HepG2 (cell line): Measurements from ENCODE around the gene ZC2HC1B. TPM values are rescaled to one million over a fixed set of nuclear protein-coding genes. Genes with fewer than 3 reads are reported as not detected.

Experiments
- ARHGAP35 ChIP-seq: sonication (generic); formaldehyde crosslinking; IDR thresholded peaks from 2 replicates; pipeline ENCODE4 v1.9.0; 2022; ENCODE audit warnings: mild to moderate bottlenecking, inconsistent platforms, moderate library complexity, missing genetic modification reagents, borderline replicate concordance
- CBX5 ChIP-seq: sonication (generic); formaldehyde crosslinking; IDR thresholded peaks from 2 replicates; pipeline ENCODE4 v1.4.0; 2020; ENCODE audit warnings: missing genetic modification reagents, borderline replicate concordance
- DDIT3 ChIP-seq: sonication (generic); formaldehyde crosslinking; IDR thresholded peaks from 2 replicates; pipeline ENCODE4 v1.4.0; 2020; ENCODE audit warnings: mild to moderate bottlenecking, missing genetic modification reagents
- FOXP1 ChIP-seq, 2 experiments: fragments of 450-650 bp in 1 of 2; IDR thresholded peaks; 2 replicates each; pipeline ENCODE4 v1.6.1; 2017 to 2018; ENCODE audit warnings: antibody characterized with exemption in 1 of 2
- LCORL ChIP-seq, 2 experiments: fragments of 450-650 bp in 1 of 2; sonication (generic) in 1 of 2; formaldehyde crosslinking in 1 of 2; IDR thresholded peaks; 2 replicates each; pipeline versions ENCODE4 v1.5.0 to v1.6.1; 2017 to 2020; ENCODE audit warnings: antibody characterized with exemption in 1 of 2, missing genetic modification reagents in 1 of 2
- NKX3-1 ChIP-seq: sonication (generic); formaldehyde crosslinking; IDR thresholded peaks from 2 replicates; pipeline ENCODE4 v1.5.0; 2020; ENCODE audit warnings: missing genetic modification reagents
- NR2F2 ChIP-seq: IDR thresholded peaks from 2 replicates; pipeline ENCODE4 v1.6.1; 2012; ENCODE audit warnings: low read depth, inconsistent platforms, borderline replicate concordance
- RFXANK ChIP-seq: IDR thresholded peaks from 2 replicates; pipeline ENCODE4 v1.6.1; 2016
- RXRA ChIP-seq: sonication (generic); formaldehyde crosslinking; IDR thresholded peaks from 2 replicates; pipeline ENCODE4 v1.5.1; 2020; ENCODE audit warnings: missing genetic modification reagents
- XRCC5 ChIP-seq: fragments of 200-400 bp; formaldehyde crosslinking; optimal IDR thresholded peaks from 2 replicates; pipeline ENCODE3; 2017; ENCODE audit warnings: mild to moderate bottlenecking, low read length
- ZBED4 ChIP-seq: sonication (generic); formaldehyde crosslinking; IDR thresholded peaks from 2 replicates; pipeline ENCODE4 v1.4.0; 2020; ENCODE audit warnings: missing genetic modification reagents, borderline replicate concordance
- ZBTB1 ChIP-seq: sonication (generic); formaldehyde crosslinking; IDR thresholded peaks from 2 replicates; pipeline ENCODE4 v1.4.0; 2020; ENCODE audit warnings: missing genetic modification reagents, borderline replicate concordance
- ZEB1 ChIP-seq: IDR thresholded peaks from 2 replicates; pipeline ENCODE4 v1.6.1; 2012; ENCODE audit warnings: mild to moderate bottlenecking, low read depth, inconsistent platforms; ENCODE audit not compliant: insufficient replicate concordance
- ZKSCAN5 ChIP-seq: sonication (generic); formaldehyde crosslinking; IDR thresholded peaks from 2 replicates; pipeline ENCODE4 v1.5.1; 2020; ENCODE audit warnings: mild to moderate bottlenecking, missing genetic modification reagents
- ZNF275 ChIP-seq: sonication (generic); formaldehyde crosslinking; IDR thresholded peaks from 2 replicates; pipeline ENCODE4 v1.8.0; 2022; ENCODE audit warnings: missing genetic modification reagents, mild to moderate bottlenecking, inconsistent platforms, borderline replicate concordance
- ZNF33B ChIP-seq: sonication (generic); formaldehyde crosslinking; IDR thresholded peaks from 2 replicates; pipeline ENCODE4 v1.5.1; 2020; ENCODE audit warnings: mild to moderate bottlenecking, missing genetic modification reagents
- ZNF503 ChIP-seq: sonication (generic); formaldehyde crosslinking; IDR thresholded peaks from 2 replicates; pipeline ENCODE4 v1.4.0; 2020; ENCODE audit warnings: missing genetic modification reagents
- ZNF567 ChIP-seq: sonication (generic); formaldehyde crosslinking; IDR thresholded peaks from 2 replicates; pipeline ENCODE4 v1.8.1; 2023; ENCODE audit warnings: mild to moderate bottlenecking, missing genetic modification reagents, borderline replicate concordance
- ZNF710 ChIP-seq: sonication (generic); formaldehyde crosslinking; IDR thresholded peaks from 2 replicates; pipeline ENCODE4 v1.5.0; 2020; ENCODE audit warnings: mild to moderate bottlenecking, missing genetic modification reagents, borderline replicate concordance
- polyA plus RNA-seq, 8 experiments: library from polyadenylated mRNA; depleted of rRNA in 3 of 8; stranded (reverse) in 7 of 8; unstranded in 1 of 8; fragments of >200 nt; fragmentation: Illumina TruSeq in 4 of 8; extraction: Trizol in 4 of 8; gene quantifications; 2 replicates each; pipeline versions ENCODE4 v1.2.1 to v1.2.3, GENCODE V29; 2011 to 2016; ENCODE audit warnings: low read depth in 4 of 8, missing spikeins in 1 of 8, mixed read lengths in 1 of 8; ENCODE audit not compliant: insufficient read depth in 1 of 8
- total RNA-seq, 5 experiments: library from RNA; depleted of rRNA; stranded (reverse); fragments of >200 nt; fragmentation: Illumina TruSeq; extraction: Trizol; gene quantifications; 2 replicates each; pipeline ENCODE4 v1.2.3, GENCODE V29; 2016; ENCODE audit warnings: low read depth in 1 of 5

ZC2HC1B gene
- total and polyA plus RNA-seq, 2 of the 13 experiments (the other 11 are each of a cell fraction or from before 2014, with no cell fraction given), result not detected

- TF ChIP-seq ZNF710 (CRISPR knock-in tag) (peak; percentile 94), ZNF33B (CRISPR knock-in tag) (peak; percentile 99), ZNF567 (CRISPR knock-in tag) (peak; percentile 84; the same call in 1 of the 2 replicates), RXRA (CRISPR knock-in tag) (peak; percentile 91), ZNF503 (CRISPR knock-in tag) (peak; percentile 82), RFXANK (CRISPR knock-in tag) (peak; percentile 91; the same call in 1 of the 2 replicates), NR2F2 (peak; percentile 42; the same call in 1 of the 2 replicates), NKX3-1 (CRISPR knock-in tag) (peak; percentile 98), ARHGAP35 (CRISPR knock-in tag) (peak; percentile 99), LCORL (IDR thresholded peaks at IDR 0.05) (peak; percentile 87), LCORL (CRISPR knock-in tag; IDR thresholded peaks at IDR 0.05) (peak; percentile 95), ZBTB1 (CRISPR knock-in tag) (peak; percentile 66; the same call in 1 of the 2 replicates), XRCC5 (peak; percentile 93), DDIT3 (CRISPR knock-in tag) (0 out of 2 replicates have a peak, but pooled peaks have one; percentile 66), ZBED4 (CRISPR knock-in tag) (peak; percentile 91; the same call in 1 of the 2 replicates), FOXP1 (IDR thresholded peaks at IDR 0.05) (no peak), FOXP1 (CRISPR knock-in tag; IDR thresholded peaks at IDR 0.05) (no peak), ZEB1 (no peak), ZKSCAN5 (peak; percentile 72; the same call in 1 of the 2 replicates), ZNF275 (peak; percentile 92), CBX5 (peak; percentile 88; the same call in 1 of the 2 replicates)
Observed at GRCh38 chr6:143842902-143843676, 21.2 kb upstream of the ZC2HC1B start, which contains the start of gene LTV1 (continued).
